Ovary (tissue), 9 donors: ENCODE data around the gene SOX18. TPM values are rescaled to one million over a fixed set of nuclear protein-coding genes. Genes with fewer than 3 reads are reported as not detected.

Experiments used
- DNase-seq, 5 donors: peaks; one replicate each; pipeline ENCODE4 v3.0.0-alpha.2; 2019 to 2020
- H3K27ac ChIP-seq, 2 donors: fragments of 200-600 bp; one replicate each; pipeline versions ENCODE4 v1.5.1 to v1.8.0; 2019 to 2022
- H3K27me3 ChIP-seq: fragments of 200-600 bp; one replicate; pipeline ENCODE4 v1.8.0; 2022
- H3K36me3 ChIP-seq: fragments of 200-600 bp; sonication (generic); one replicate; pipeline ENCODE4 v1.5.1; 2019
- H3K4me1 ChIP-seq: one replicate; pipeline ENCODE4 v1.8.1; 2013; ENCODE audit warnings: mild to moderate bottlenecking, moderate library complexity; ENCODE audit not compliant: insufficient read depth
- H3K4me3 ChIP-seq: fragments of 200-600 bp; sonication (generic); one replicate; pipeline ENCODE4 v1.5.1; 2017
- H3K9me3 ChIP-seq, 2 donors: fragments of 200-600 bp in 1 of 2; sonication (generic) in 1 of 2; one replicate each; pipeline versions ENCODE4 v1.5.1 to v1.8.1; 2013 to 2019; ENCODE audit warnings: mild to moderate bottlenecking in 1 of 2, moderate library complexity in 1 of 2
- CTCF ChIP-seq, 3 donors: fragments of 450-650 bp in 2 of 3; fragments of 200-600 bp in 1 of 3; IDR thresholded peaks; one replicate each; pipeline versions ENCODE4 v1.5.1 to v1.8.0; 2016 to 2022; ENCODE audit warnings: antibody characterized with exemption in 3 of 3, mild to moderate bottlenecking in 1 of 3
- EP300 ChIP-seq: sonication (generic); formaldehyde crosslinking; IDR thresholded peaks from one replicate; pipeline ENCODE4 v1.6.1; 2017; ENCODE audit warnings: antibody characterized with exemption
- POLR2A ChIP-seq: fragments of 450-650 bp; IDR thresholded peaks from one replicate; pipeline ENCODE4 v1.6.1; 2017; ENCODE audit warnings: antibody characterized with exemption, mild to moderate bottlenecking, moderate library complexity
- WGBS, 3 donors: extraction: QIAGEN DNeasy Blood & Tissue Kit in 1 of 3; methylation state at CpG; one replicate each; pipeline versions ENCODE4 v1.1.5 to v1.1.7; 2013 to 2017; 5-methylcytosine and 5-hydroxymethylcytosine counted together
- intact Hi-C, 4 donors: fragments of 100-400 bp; cut with DNase I; formaldehyde crosslinking; loops; one replicate each; pipeline versions ENCODE4 v1.11.0 to v1.15.1; 2022 to 2023
- polyA plus RNA-seq, 2 donors: library from polyadenylated mRNA; stranded (reverse); fragments of 200-250 nt in 1 of 2; fragments of 350-450 nt in 1 of 2; fragmentation: Illumina TruSeq in 1 of 2; extraction: RNeasy Lipid Tissue Mini Kit (QIAGEN cat#74804) in 1 of 2; gene quantifications; one replicate each; pipeline ENCODE4 v1.2.3, GENCODE V29; 2013 to 2014
- total RNA-seq, 7 donors: library from RNA; depleted of rRNA in 2 of 7; stranded (reverse); fragments of >200 nt in 2 of 7; fragmentation: NEBNext Ultra II Directional in 3 of 7; extraction: Animal tissue kit (Norgen Biotek cat#: 25700) in 3 of 7; gene quantifications; one replicate each; pipeline versions ENCODE4 v1.1.0 to v1.2.4, GENCODE V29; 2016 to 2023
- donor health status: DM: no; HTN: no; CAD: no; lungs with moderate emphysema.
- donor health status: DM: no; HTN: no; CAD: no.
- donor health status: Bipolar disorder and iron deficiency.
- donor health status: DM: yes; HTN: yes; CAD: no.
- donor health status: DM: no; HTN: no; CAD: no.
- donor health status: DM: yes; HTN: yes; CAD: no.

Gene SOX18
- total and polyA plus RNA-seq, 9 donors, result 2.0 to 63.8 (median 12.8) TPM

GRCh38 chr20:64045346-64046011, 4.0 kb downstream of the SOX18 start:
- H3K4me3 ChIP-seq, result no peak overlapping the region
- WGBS, 3 donors, result 58 to 65% (median 58%) methylated on average over 11 of the region's 11 CpGs
- TF ChIP-seq EP300, result no peak
- no peak for TF ChIP-seq CTCF (IDR thresholded peaks at IDR 0.05)
- no peak for TF ChIP-seq POLR2A
- no peak overlapping the region for H3K27ac ChIP-seq
- intact Hi-C loops, result no loop called here
- no peaks in the 10 kb centered on the region for H3K36me3 ChIP-seq
- no peak for DNase-seq
- H3K4me1 ChIP-seq, result peaks cover 2% of the 10 kb centered on the region
- peaks cover 6% of the 10 kb centered on the region for H3K27me3 ChIP-seq
- H3K9me3 ChIP-seq, result no peaks in the 10 kb centered on the region

GRCh38 chr20:64044484-64045247, 4.8 kb downstream of the SOX18 start:
- Histone ChIP-seq H3K4me3 (no peak overlapping the region), H3K27me3 (peaks cover 7% of the 10 kb centered on the region), H3K27ac (no peak overlapping the region), H3K4me1 (peaks cover 2% of the 10 kb centered on the region), H3K9me3 (no peaks in the 10 kb centered on the region), H3K36me3 (no peaks in the 10 kb centered on the region)
- WGBS, 3 donors, result 60 to 75% (median 61%) methylated on average over 14 of the region's 14 CpGs
- intact Hi-C loops, result no loop called here
- TF ChIP-seq CTCF (IDR thresholded peaks at IDR 0.05) (no peak), POLR2A (no peak), EP300 (no peak)
- no peak for DNase-seq

- WGBS, 3 donors, result 83 to 84% (median 84%) methylated on average over 9 of the region's 9 CpGs
- Histone ChIP-seq H3K4me1 (no peaks in the 10 kb centered on the region), H3K36me3 (no peaks in the 10 kb centered on the region), H3K4me3 (no peak overlapping the region), H3K27ac (no peak overlapping the region), H3K27me3 (peaks cover 7% of the 10 kb centered on the region), H3K9me3 (no peaks in the 10 kb centered on the region)
- intact Hi-C loops, result no loop called here
- DNase-seq, result no peak
- TF ChIP-seq EP300 (no peak), CTCF (IDR thresholded peaks at IDR 0.05) (no peak), POLR2A (no peak)
Measured at GRCh38 chr20:64043768-64044167, 5.7 kb downstream of the SOX18 start.

- no peak for TF ChIP-seq EP300
- no peak for TF ChIP-seq CTCF (IDR thresholded peaks at IDR 0.05)
- TF ChIP-seq POLR2A, result no peak
- Histone ChIP-seq H3K4me3 (no peak overlapping the region), H3K36me3 (no peaks in the 10 kb centered on the region), H3K27ac (no peak overlapping the region), H3K9me3 (no peaks in the 10 kb centered on the region), H3K27me3 (peaks cover 2% of the 10 kb centered on the region), H3K4me1 (peaks cover 2% of the 10 kb centered on the region)
- intact Hi-C loops, result no loop called here
- no peak for DNase-seq
- 1 to 4% (median 1%) methylated on average over 26 to 55 of the region's 55 CpGs for WGBS, 3 donors
Measured at GRCh38 chr20:64042054-64042781, 7.2 kb downstream of the SOX18 start.
